ENCODE measurements around the gene SLC25A18.

Gene SLC25A18

DNA sequence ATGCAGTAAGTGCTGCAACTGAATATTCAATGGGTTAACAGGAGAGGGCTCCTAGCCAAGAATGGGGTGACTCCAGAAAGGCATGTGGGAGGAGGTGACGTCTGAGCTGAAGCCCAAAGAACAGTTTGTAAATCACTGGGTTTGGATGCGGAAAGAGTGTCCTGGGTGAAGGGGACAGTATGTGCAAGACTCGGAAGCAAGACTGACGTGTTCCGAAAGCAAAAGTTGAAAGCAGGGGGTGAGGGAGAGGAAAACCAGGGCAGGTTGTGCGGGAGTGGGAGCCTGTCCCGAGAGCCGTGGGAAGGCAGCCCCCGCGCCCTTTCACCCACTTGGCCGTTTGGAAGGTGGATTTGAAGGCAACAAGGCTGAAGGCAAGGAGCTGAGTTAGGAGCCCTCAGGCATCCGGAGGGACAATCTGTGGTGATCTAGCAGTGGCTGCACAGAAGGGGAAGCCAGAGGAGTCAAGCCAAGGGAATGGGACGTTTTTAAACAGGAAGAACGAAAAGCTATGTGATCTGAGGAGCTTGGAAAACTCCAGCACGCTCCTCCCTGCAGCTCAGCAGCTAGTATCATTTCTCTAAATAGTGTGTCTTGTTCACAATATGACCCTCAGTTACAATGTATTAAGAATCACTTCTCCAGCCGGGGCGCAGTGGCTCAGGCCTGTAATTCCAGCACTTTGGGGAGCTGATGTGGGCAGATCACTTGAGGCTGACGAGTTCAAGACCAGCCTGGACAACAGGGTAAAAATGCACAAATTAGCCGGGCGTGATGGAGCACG is 7.7 kb downstream of the SLC25A18 start:
- DNase-seq (ENCODE audit: low spot score): no peak

DNA sequence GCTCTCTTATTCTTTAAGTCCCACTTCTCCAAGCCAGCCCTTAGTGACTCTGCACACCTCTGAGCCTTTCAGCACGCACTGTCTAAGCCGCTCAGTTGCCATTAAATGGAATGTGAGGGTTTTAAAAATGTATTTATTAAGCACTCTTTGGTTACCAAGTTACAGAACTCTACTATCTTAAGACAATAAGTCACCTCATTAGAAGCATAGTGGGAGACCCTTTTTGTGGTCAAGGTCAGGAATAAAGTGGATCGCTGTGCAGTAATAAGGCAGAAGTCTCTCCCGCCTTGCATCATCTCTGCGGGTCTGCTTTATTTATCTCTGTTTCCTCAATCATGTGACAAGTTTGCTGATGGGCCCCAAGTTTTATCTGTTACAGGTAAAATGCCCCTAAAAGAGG is 11.9 kb downstream of the SLC25A18 start:
- DNase-seq (ENCODE audit: low spot score): no peak

DNA sequence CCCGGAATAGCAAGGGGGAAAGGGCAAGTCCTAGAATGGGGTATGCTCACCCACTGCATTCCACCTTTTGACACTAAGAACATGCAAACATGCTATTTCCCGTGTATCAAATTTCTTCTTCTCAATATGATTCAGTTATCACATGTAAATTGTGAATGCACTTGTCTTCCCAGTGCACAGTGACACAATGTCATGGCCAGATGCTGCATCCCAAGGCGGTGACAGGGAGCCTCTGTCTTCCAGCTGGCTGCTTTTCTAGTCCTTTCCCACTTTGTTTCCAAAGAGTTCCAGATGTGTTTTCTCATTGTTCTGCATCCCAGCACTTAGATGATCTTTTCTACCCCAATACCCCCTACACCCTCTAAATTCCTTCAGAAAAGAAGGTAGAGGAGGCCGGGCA is 12.4 kb downstream of the SLC25A18 start:
- DNase-seq (ENCODE audit: low spot score): no peak

DNA sequence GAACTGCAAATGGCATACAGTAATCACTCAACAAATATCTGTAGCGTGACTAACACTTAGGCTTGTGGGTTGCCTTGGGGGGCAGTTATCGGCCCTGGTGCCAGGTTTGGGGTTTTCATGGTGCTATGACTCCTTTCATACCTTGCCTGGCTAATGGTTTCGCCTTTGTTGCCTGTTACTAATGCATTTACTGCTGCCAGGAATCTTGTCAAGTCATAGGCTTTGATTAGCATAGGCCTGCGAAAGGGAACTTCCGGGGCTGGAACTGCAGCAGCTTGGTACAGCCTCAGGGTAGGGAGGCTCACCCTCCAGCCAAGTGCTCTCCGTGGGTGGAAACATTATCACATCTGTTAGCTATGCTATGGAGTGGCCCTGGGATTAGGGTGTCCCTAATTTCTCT is 13.2 kb downstream of the SLC25A18 start:
- no peak for DNase-seq (ENCODE audit: low spot score)

DNA sequence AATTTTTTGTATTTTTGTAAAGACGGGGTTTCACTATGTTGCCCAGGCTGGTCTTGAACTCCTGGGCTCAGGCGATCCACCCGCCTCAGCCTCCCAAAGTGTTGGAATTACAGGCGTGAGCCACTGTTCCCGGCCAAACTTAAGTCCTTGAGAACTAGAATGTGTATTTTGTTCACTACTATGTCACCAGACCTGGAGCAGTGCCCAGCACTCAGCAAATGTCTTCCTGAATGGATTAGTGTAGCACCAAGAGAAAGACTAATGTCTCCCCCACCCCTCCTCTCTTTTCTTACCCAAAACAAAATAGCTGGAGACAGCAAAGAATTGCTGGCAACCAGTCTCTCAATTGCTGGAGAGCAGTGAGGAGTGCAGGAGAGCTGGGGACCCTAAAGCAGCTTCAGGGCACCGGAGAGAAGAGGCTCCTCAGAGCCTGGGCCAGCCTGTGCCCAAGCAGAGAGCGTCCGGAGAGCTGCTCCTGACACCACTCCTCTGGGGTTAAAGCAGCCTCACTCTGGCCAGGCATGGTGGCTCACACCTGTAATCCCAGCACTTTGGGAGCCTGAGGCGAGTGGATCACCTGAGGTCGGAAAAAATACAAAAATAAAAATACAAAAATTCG is 14.9 kb downstream of the SLC25A18 start:
- no peak for DNase-seq (ENCODE audit: low spot score)

DNA sequence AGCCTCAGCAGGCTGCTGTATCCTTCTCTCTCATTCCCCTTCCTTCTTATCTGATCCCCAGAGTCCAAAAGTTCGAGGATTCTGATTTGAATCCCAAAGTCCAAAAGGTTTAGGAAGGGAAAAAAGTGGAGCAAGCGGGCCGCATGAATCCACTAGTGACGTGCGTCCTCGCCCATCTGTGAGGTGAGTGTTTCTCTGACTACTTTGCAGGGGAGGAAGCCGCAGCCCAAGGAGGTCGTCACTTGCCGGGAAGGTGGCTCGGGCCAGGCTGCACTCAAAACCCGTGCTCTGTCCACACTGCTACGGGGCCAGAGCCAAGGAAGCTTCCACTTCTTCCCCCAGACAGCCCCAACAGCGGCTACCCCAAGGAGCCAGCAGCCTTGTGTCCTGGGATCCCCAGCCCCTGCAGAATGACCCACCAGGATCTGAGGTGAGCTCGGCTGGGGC is 16.3 kb downstream of the SLC25A18 start:
- DNase-seq (ENCODE audit: low spot score): no peak

DNA sequence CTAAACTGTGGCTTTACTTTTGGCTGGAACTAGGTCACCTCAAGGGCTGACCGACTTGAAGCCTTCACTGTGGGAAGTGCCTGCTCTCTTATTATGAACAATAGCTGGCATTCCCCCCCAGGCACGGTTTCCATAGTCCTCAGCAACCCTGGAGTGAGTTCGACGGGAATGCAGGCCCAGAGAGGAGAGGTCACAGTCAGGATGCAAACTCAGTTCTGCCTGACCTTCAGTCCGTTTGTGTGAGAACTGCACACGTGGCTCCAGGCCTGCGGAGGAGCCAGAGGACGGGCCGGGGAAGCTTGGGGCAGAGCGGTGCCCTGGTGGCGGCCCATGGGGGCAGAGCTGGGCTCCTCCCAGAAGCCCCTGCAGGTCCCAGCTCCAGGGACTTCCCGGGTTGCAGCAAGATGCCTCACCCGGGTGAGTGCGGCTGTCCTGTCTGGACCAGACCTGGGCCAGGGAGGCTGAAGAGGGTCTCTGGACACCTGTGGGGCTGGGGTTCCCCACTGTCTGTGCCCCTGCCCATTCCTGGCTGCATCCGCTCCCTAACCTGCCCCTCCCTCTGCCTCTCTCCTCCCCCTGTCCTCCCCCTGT is 17.2 kb downstream of the SLC25A18 start:
- no peak for DNase-seq (ENCODE audit: low spot score)

DNA sequence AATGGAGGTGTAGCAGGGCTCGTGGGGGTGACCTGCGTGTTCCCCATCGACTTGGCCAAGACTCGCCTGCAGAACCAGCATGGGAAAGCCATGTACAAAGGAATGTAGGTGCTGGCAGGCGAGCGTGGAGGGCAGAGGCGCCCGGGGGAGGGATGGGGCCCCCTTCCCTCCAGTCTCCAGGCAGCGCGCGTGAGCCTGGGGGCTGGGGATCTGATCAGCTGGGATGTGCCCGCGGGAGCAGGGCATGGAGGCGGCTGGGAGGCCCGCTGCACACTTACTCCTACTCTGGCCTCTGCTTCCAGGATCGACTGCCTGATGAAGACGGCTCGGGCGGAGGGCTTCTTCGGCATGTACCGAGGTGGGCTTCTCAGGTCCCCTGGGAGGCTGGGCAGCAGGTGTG is 17.8 kb downstream of the SLC25A18 start:
- no peak for DNase-seq (ENCODE audit: low spot score)

DNA sequence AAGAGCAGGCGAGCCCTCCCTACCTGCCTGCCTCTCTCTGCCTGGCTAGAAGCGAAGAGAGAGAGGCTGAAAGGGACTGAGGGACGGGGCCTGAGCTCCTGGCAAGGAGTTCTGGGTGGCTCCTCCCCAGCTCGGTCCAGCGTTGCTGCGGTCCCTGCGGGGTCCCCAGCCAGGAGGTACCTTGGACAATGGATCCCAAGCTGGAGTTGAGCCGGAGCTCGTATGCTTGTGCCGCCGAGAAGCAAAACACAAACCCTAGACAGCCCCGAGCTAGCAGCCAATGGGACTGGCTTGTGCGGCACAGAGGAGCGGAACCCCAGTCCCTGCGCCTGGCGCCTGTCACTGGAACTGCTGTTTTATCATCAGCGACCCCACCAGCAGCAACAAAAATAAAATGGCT is 18.3 kb downstream of the SLC25A18 start:
- DNase-seq (ENCODE audit: low spot score): no peak

DNA sequence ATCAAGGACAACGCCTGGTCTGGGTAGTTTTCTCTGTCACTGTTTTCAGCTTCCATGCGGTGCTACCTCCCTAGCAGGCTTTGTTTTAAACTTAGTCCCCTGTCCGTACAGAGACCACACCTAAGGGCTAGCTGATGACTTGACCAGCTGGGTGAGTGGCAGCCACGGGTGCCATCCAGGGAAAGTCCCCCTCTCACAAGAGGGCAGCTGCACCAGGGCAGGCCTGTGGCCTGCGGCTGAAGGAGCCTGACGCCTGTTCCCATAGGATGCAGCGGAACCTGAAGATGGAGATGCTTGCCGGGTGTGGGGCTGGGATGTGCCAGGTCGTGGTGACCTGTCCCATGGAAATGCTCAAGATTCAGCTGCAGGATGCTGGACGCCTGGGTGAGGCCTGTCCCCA is 19.9 kb downstream of the SLC25A18 start:
- no peak for DNase-seq (ENCODE audit: low spot score)

DNA sequence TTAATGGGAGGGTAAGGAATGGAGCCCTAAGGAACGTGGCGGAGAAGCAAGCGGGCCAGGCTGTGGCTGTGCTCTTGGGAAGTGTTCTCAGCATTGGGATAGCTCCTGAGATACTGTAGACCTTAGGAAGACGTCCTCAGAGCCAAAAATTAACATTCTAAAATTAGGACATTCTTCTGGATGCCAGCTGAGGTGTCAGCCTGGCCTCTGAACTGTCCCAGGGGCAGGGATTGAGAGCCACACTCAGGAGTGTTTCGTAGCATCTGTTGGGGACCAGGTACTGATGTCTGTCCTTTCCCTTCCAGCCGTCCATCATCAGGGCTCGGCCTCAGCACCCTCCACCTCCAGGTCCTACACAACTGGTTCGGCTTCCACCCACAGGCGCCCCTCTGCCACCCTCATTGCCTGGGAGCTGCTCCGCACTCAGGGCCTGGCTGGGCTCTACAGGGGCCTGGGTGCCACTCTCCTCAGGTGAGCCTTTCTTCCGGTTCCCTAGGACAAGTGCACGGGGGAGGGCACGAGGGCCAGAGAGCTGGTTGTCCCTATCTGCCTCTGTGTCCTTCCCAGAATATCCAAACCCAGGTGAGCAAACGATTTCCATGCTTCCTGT is 23.6 kb downstream of the SLC25A18 start:
- DNase-seq (ENCODE audit: low spot score): no peak

DNA sequence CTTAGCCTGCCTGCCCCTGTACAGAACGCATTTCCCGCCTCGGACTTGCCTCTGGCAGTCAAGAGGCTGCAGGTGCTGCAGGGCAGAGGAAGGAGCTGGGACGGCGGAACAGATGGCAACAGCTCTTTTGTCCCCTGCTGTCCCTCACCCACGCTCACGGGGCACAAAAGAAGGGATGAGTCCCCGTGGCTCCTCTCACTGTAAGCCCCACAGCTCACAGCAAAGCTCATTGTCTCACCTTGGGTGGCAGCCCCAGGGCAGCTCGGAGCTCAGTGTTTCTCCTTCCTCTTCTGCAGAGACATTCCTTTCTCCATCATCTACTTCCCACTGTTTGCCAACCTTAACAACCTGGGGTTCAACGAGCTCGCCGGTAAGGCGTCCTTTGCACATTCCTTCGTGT is 24.3 kb downstream of the SLC25A18 start:
- DNase-seq (ENCODE audit: low spot score): no peak

DNA sequence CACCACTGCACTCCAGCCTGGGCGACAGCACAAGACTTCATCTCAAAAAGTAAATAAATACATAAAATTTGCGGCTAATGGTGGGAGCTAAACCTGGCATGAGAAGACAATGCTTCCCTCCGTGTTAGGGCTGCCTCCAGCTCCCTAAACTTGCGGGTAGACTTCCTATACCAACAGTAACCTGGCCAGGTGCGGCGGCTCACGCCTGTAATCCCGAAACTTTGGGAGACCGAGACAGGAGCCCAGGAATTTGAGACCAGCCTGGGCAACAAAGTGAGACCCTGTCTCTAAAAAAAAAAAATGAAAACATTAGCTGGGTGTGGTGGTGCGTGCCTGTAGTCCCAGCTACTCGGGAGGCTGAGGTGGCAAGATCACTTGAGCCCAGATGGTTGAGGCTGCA is 25.3 kb downstream of the SLC25A18 start:
- no peak for DNase-seq (ENCODE audit: low spot score)

DNA sequence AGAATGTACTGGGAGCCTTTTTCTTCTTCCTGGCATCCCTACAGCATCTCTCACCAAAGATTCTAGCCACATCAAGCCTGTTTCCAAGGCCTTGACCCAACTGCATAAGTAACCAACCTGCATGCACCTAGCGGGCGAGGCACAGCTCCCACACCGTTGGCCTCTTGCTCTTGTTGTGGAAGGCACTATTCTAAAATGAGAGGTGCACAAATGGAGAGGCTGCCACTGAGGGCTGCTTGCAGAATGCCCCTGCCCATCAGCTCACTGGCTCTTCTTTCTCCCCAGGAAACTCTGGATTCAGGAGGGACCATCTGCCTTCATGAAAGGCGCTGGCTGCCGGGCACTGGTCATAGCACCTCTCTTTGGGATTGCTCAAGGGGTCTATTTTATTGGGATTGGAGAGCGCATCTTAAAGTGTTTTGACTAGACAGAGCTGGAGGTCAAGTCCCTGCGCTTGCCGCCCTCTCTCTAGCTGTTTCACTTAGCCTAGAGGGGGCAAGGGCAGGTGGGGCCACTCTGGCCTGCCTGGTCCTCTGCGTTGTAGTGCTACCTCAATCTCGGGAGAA is 26.6 kb downstream of the SLC25A18 start:
- DNase-seq (ENCODE audit: low spot score): no peak

DNA sequence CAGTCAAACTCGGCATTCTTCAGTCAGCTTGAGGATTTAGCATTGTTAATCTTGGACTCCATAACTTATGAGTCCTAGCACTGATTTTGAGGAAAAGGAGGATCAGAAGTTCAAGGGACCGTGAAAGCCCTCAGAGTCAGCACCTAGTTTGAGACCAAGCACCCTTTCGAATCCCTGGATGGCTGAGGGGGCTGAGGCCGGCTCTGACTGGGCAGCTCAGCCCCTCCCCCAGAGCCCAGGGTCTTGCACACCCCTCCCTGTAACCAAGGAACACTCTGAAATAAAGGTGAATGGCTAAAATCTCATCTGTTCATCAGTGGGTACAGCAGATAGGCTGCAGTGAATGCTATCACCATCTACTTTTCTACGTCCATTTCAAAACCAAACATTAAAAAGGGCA is 27.3 kb downstream of the SLC25A18 start:
- DNase-seq (ENCODE audit: low spot score): no peak

DNA sequence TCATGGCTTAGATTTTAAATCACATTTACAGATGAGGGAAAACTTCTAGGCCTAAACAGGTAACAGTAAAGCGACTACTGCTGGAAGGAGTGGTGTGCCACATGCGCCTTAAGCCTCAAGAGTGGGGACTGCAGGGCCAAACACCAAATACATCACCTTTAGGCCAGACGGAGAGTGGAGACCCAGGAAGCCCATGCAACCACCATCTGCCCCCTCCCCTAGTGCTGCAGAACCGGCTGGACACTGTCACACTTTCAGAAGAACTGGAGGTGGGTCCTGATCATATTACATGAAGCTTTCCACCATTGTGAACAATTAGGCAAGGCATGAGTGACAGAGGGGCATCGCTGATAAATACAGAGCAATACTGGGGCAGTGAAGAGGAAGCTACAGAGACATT is 28.9 kb downstream of the SLC25A18 start:
- DNase-seq (ENCODE audit: low spot score): no peak

DNA sequence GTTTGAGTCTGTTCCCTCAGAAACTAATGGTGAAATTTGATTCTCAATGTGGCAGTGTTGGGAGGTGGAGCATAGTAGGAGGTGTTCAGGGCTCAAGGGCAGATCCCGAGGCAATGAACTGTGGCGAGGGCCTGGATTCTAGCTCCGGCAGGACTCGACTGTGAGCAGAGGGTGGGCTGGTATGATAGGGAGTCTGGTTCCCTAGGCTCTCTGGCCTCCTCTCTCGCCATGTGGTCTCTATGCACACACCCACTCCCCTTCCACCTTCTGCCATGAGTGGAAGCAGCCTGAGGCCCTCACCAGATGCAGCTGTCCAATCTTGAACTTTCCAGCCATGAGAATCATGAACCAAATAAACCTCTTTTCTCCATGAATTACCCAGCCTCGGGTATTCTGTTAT is 32.9 kb downstream of the SLC25A18 start:
- DNase-seq (ENCODE audit: low spot score): no peak

DNA sequence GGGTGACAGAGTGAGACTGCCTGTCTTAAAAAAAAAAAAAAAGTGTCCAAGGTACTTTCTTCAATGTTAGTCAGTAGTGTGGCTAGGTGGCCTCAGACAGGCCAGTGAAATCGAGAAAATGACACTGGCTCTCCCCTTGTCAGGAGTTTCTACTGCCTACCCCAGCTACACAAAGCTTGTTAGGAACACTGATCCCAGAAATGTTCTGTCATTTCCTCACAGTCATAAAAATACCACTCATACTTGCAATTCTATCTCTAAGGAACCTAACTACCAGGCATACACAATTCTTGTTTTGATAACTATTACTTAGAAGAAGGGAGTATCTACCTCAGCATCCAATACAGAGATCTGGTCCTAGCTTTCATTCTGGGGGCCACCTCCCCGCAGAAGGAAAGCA is 33.9 kb downstream of the SLC25A18 start:
- DNase-seq (ENCODE audit: low spot score): no peak

DNA sequence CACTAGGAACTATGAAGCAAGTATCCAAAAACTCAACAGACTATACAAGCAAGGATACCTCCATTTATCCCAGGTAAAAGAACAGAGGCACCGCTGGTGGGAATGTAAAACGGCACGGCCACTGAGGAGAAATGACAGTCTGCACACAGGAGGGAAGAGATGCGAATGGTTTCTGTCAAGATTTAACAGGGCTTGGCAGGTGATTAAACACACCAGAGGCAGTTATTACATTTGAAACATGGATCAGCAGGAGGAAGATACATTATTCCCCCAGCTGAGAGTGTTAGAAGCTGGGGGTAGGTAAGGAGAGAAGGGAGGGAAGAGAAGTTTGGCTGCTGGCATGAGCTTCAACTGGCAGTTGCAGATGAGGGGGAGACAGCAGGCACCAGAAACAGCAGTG is 35.0 kb downstream of the SLC25A18 start:
- no peak for DNase-seq (ENCODE audit: low spot score)

DNA sequence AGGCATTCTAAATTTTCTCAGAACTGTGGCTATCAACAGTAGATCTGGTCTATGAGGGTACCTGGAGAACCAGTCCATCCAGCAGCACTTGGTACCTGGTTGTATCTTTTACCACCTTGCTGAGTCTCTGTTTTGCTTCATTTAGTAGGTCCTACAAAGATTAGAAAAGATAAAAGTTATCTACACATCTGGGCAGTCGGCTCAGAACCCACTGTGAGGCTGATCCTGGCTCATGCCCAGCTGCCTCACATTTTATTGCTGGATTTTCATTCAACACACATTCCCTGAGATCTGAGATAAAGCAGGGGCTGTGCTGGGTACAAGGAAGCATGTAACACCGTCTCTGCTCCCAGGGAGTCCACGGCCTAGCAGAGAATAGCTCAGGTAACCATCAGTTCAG is 37.7 kb downstream of the SLC25A18 start:
- DNase-seq (ENCODE audit: low spot score): no peak

DNA sequence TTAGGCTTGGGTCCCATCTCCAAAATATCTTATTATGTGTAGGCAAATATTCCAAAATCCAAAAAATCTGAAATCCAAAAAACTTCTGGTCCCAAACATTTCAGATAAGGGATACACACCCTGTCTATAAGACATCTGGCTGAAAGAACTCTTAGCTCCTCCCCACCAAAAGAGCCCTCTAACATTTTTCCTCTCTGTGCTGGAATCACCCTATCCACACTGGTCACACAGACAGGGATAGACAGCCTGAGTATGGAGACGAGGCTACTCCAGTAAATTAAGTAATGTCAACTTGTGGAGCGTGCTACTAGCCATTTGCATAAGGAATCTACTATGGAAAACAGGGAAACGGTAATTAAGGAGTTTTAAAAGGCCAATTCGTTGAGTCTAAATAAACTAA is 40.4 kb downstream of the SLC25A18 start:
- no peak for DNase-seq (ENCODE audit: low spot score)

DNA sequence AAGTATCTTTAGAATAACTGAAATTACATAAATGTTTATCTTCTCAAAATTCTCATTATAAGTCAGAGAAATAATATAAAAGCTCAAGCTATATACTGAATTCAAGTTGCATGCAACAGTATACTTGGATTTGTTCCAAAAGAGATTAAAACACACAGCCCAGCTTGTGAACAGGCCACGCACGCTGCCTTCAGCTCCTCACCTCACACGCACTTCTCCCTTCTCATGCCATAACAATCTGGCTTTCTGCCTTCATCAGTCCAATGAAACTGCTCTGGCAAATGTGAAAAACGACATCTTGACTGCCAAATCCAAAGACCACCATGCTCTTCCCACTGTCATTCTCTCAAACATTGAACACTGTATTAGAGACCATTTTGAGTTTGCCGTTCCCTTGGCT is 43.2 kb downstream of the SLC25A18 start:
- no peak for DNase-seq (ENCODE audit: low spot score)
